H9 (cell line): ENCODE measurements around the gene PIGL. TPM values are rescaled to one million over a fixed set of nuclear protein-coding genes. Genes with fewer than 3 reads are reported as not detected.
"Not testable (repeated sequence)": the region's sequence is repeated elsewhere in the genome, so short reads cannot be mapped to it uniquely, and the experiment has no call there.

ENCODE experiments used
- DNase-seq: peaks from one replicate; pipeline ENCODE4 v3.0.0-alpha.2; 2017
- H2AFZ ChIP-seq: one replicate; pipeline ENCODE4 v1.6.1; 2013; ENCODE audit warnings: mild to moderate bottlenecking, low read length, control low read depth, moderate library complexity
- H2AK5ac ChIP-seq: 2 replicates; pipeline ENCODE4 v1.6.1; 2013; ENCODE audit warnings: low read length, control low read depth, mixed read lengths; ENCODE audit not compliant: insufficient read length
- H2BK120ac ChIP-seq: one replicate; pipeline ENCODE4 v1.6.1; 2013; ENCODE audit warnings: low read depth, mild to moderate bottlenecking, low read length, control low read depth, inconsistent platforms; ENCODE audit not compliant: poor library complexity, severe bottlenecking
- H2BK12ac ChIP-seq: 2 replicates; pipeline ENCODE4 v1.6.1; 2013; ENCODE audit warnings: low read length, control low read depth, mixed read lengths, low read depth; ENCODE audit not compliant: insufficient read length
- H2BK15ac ChIP-seq: 2 replicates; pipeline ENCODE4 v1.6.1; 2013; ENCODE audit warnings: low read depth, low read length, control low read depth
- H2BK20ac ChIP-seq: one replicate; pipeline ENCODE4 v1.6.1; 2013; ENCODE audit warnings: low read depth, mild to moderate bottlenecking, low read length, control low read depth, inconsistent platforms; ENCODE audit not compliant: poor library complexity, severe bottlenecking
- H2BK5ac ChIP-seq: 2 replicates; pipeline ENCODE4 v1.6.1; 2013; ENCODE audit warnings: low read length, control low read depth, mixed read lengths; ENCODE audit not compliant: insufficient read length
- H3K14ac ChIP-seq: 2 replicates; pipeline ENCODE4 v1.6.1; 2013; ENCODE audit warnings: low read length, control low read depth; ENCODE audit not compliant: insufficient read depth
- H3K18ac ChIP-seq: 2 replicates; pipeline ENCODE4 v1.6.1; 2013; ENCODE audit warnings: low read depth, mild to moderate bottlenecking, mixed read lengths, low read length, control low read depth; ENCODE audit not compliant: insufficient read length
- H3K23ac ChIP-seq: 2 replicates; pipeline ENCODE4 v1.6.1; 2013; ENCODE audit warnings: low read length, control low read depth, mixed read lengths, low read depth; ENCODE audit not compliant: insufficient read length
- H3K23me2 ChIP-seq: 2 replicates; pipeline ENCODE4 v1.6.1; 2013; ENCODE audit warnings: low read depth, mild to moderate bottlenecking, mixed read lengths, low read length, control low read depth; ENCODE audit not compliant: insufficient read length, poor library complexity, severe bottlenecking
- H3K27ac ChIP-seq: 2 replicates; pipeline ENCODE4 v1.5.1; 2013; ENCODE audit warnings: low read length, control low read depth, mixed read lengths, low read depth; ENCODE audit not compliant: insufficient read length
- H3K27me3 ChIP-seq: 2 replicates; pipeline ENCODE4 v1.6.1; 2013; ENCODE audit warnings: low read length, control low read depth, inconsistent platforms; ENCODE audit not compliant: insufficient read depth
- H3K4ac ChIP-seq: 2 replicates; pipeline ENCODE4 v1.6.1; 2013; ENCODE audit warnings: low read depth, mild to moderate bottlenecking, control low read depth, inconsistent platforms, low read length, moderate library complexity
- H3K4me1 ChIP-seq: 2 replicates; pipeline ENCODE4 v1.6.1; 2013; ENCODE audit warnings: low read length, control low read depth, inconsistent platforms; ENCODE audit not compliant: insufficient read depth
- H3K4me2 ChIP-seq: 2 replicates; pipeline ENCODE4 v1.6.1; 2013; ENCODE audit warnings: low read length, control low read depth, mixed read lengths; ENCODE audit not compliant: insufficient read length, insufficient read depth
- H3K56ac ChIP-seq: 2 replicates; pipeline ENCODE4 v1.6.1; 2013; ENCODE audit warnings: low read depth, mild to moderate bottlenecking, mixed read lengths, low read length, control low read depth; ENCODE audit not compliant: insufficient read length
- H3K79me1 ChIP-seq: 2 replicates; pipeline ENCODE4 v1.6.1; 2013; ENCODE audit warnings: low read depth, mild to moderate bottlenecking, moderate library complexity, low read length, control low read depth, inconsistent platforms; ENCODE audit not compliant: insufficient read depth, poor library complexity, severe bottlenecking
- H3K79me2 ChIP-seq: 2 replicates; pipeline ENCODE4 v1.6.1; 2013; ENCODE audit warnings: low read length, control low read depth, inconsistent platforms; ENCODE audit not compliant: insufficient read depth
- H3K9ac ChIP-seq: 2 replicates; pipeline ENCODE4 v1.6.1; 2013; ENCODE audit warnings: low read length, control low read depth, mixed read lengths; ENCODE audit not compliant: insufficient read length; ENCODE audit errors: extremely low read depth
- H3K9me3 ChIP-seq: one replicate; pipeline ENCODE4 v1.6.1; 2013; ENCODE audit warnings: low read depth, low read length, inconsistent platforms; ENCODE audit not compliant: control insufficient read depth
- H3T11ph ChIP-seq: one replicate; pipeline ENCODE4 v1.6.1; 2013; ENCODE audit warnings: mild to moderate bottlenecking, low read length, control low read depth, inconsistent platforms
- H4K20me1 ChIP-seq: one replicate; pipeline ENCODE4 v1.6.1; 2013; ENCODE audit not compliant: control insufficient read depth, insufficient read length, insufficient read depth
- H4K5ac ChIP-seq: 2 replicates; pipeline ENCODE4 v1.6.1; 2013; ENCODE audit warnings: low read depth, mild to moderate bottlenecking, mixed read lengths, low read length, control low read depth; ENCODE audit not compliant: insufficient read length
- H4K8ac ChIP-seq: replicated peaks from 2 replicates; pipeline ENCODE4 v1.6.1; 2013; ENCODE audit warnings: low read length, control low read depth, mixed read lengths, low read depth; ENCODE audit not compliant: insufficient read length
- H4K91ac ChIP-seq: 2 replicates; pipeline ENCODE4 v1.6.1; 2013; ENCODE audit warnings: low read depth, mild to moderate bottlenecking, moderate library complexity, mixed read lengths, low read length, control low read depth; ENCODE audit not compliant: insufficient read length
- H3K27ac Mint-ChIP-seq, 3 experiments: 2 replicates in 2 of 3; 3 replicates in 1 of 3; pipeline ENCODE4 v1.8.0; 2020 to 2021; ENCODE audit warnings: mixed read lengths in 3 of 3, mild to moderate bottlenecking in 1 of 3, moderate library complexity in 1 of 3
- H3K27me3 Mint-ChIP-seq: 2 replicates; pipeline ENCODE4 v1.8.0; 2021; ENCODE audit warnings: low read depth, mild to moderate bottlenecking, moderate library complexity, mixed read lengths
- H3K36me3 Mint-ChIP-seq, 3 experiments: 2 replicates in 2 of 3; 3 replicates in 1 of 3; pipeline ENCODE4 v1.8.0; 2020 to 2021; ENCODE audit warnings: low read depth in 3 of 3, mixed read lengths in 3 of 3; ENCODE audit not compliant: insufficient read depth in 1 of 3
- H3K4me1 Mint-ChIP-seq, 2 experiments: 2 replicates each; pipeline ENCODE4 v1.8.0; 2020; ENCODE audit warnings: mixed read lengths in 2 of 2
- H3K4me3 Mint-ChIP-seq, 2 experiments: 2 replicates in 1 of 2; 3 replicates in 1 of 2; pipeline ENCODE4 v1.8.0; 2020 to 2021; ENCODE audit warnings: mild to moderate bottlenecking in 2 of 2, mixed read lengths in 2 of 2, moderate library complexity in 1 of 2
- H3K9me3 Mint-ChIP-seq, 2 experiments: 2 replicates in 1 of 2; 3 replicates in 1 of 2; pipeline ENCODE4 v1.8.0; 2020; ENCODE audit warnings: mild to moderate bottlenecking in 2 of 2, mixed read lengths in 2 of 2, moderate library complexity in 1 of 2
- CTCF ChIP-seq: fragments of 200-600 bp; sonication (generic); conservative IDR thresholded peaks from 3 replicates; pipeline ENCODE4 v1.8.0; 2021; ENCODE audit warnings: antibody characterized with exemption, mild to moderate bottlenecking
- WGBS: extraction: QIAGEN DNeasy Blood & Tissue Kit; methylation state at CpG from one replicate; pipeline ENCODE4 v1.1.7; 2013; ENCODE audit warnings: missing lambda C conversion rate, low lambda C conversion rate, mixed read lengths; ENCODE audit not compliant: insufficient read length; ENCODE audit errors: extremely low coverage; 5-methylcytosine and 5-hydroxymethylcytosine counted together
- total RNA-seq: library from RNA; stranded (reverse); gene quantifications from 2 replicates; pipeline ENCODE4 v1.2.1, GENCODE V29; 2021

Gene PIGL
- total RNA-seq, 1 experiment from 2014 or later = 21.6 TPM

GRCh38 chr17:16199093-16199492 lies 17.9 kb upstream of the PIGL start:
- Histone ChIP-seq H3K4me1 (no peaks in the 10 kb centered on the region; the same call in 1 of the 2 replicates), H2BK20ac (no peak overlapping the region), H3K9ac (no peak overlapping the region), H3K18ac (no peak overlapping the region), H3K9me3 (no peaks in the 10 kb centered on the region), H3K23ac (no peak overlapping the region), H3K79me2 (peaks cover 17% of the 10 kb centered on the region; the same call in 1 of the 2 replicates), H3K4me2 (peak overlapping the region; percentile 39), H2BK15ac (no peak overlapping the region), H3K14ac (no peak overlapping the region), H4K91ac (no peak overlapping the region), H3K27ac (no peak overlapping the region), H2BK12ac (no peak overlapping the region), H3K79me1 (peaks cover 4% of the 10 kb centered on the region), H3K23me2 (no peaks in the 10 kb centered on the region), H2AFZ (no peak overlapping the region), H3K27me3 (no peaks in the 10 kb centered on the region), H3T11ph (no peak overlapping the region), H4K8ac (no peak overlapping the region), H2BK5ac (no peak overlapping the region), H3K4ac (no peak overlapping the region), H4K5ac (no peak overlapping the region), H3K56ac (no peak overlapping the region), H2AK5ac (no peak overlapping the region), H4K20me1 (no peaks in the 10 kb centered on the region), H2BK120ac (no peak overlapping the region)
- Mint-ChIP-seq H3K9me3 (peaks cover 0 to 3% of the 10 kb centered on the region in 2 experiments; a peak in 1 of 5 replicates), H3K4me1 (peaks cover 33 to 43% of the 10 kb centered on the region in 2 experiments), H3K27ac (peak overlapping the region; percentile 9 to 93 (median 15); a peak in 6 of 7 replicates), H3K27me3 (no peaks in the 10 kb centered on the region), H3K4me3 (peak overlapping the region; percentile 6 to 72; a peak in 4 of 5 replicates), H3K36me3 (peaks cover 13 to 22% (median 17%) of the 10 kb centered on the region in 3 experiments; a peak in 6 of 7 replicates)
- DNase-seq = no peak
- WGBS = no CpG with 5 or more reads among the region's 6 CpGs
- TF ChIP-seq CTCF = no peak

GRCh38 chr17:16201693-16202131 lies 15.3 kb upstream of the PIGL start:
- H3K27ac Mint-ChIP-seq = peak overlapping the region in 1 of 3 experiments; percentile 78; a peak in 3 of 7 replicates
- not testable (repeated sequence) for H3K23me2 ChIP-seq, H2BK120ac ChIP-seq, H3K9me3 Mint-ChIP-seq, H3K9me3 ChIP-seq, H4K5ac ChIP-seq, DNase-seq, H3K79me1 ChIP-seq, H2BK12ac ChIP-seq, H3K14ac ChIP-seq, H2BK20ac ChIP-seq, H4K8ac ChIP-seq, H3K27me3 ChIP-seq, H2BK5ac ChIP-seq, H3K4me1 ChIP-seq, H3K9ac ChIP-seq, H3K27ac ChIP-seq, H4K20me1 ChIP-seq, H3K27me3 Mint-ChIP-seq, H3K56ac ChIP-seq, H3K4ac ChIP-seq, H3K23ac ChIP-seq, H3T11ph ChIP-seq, H3K18ac ChIP-seq, H2AFZ ChIP-seq, H2BK15ac ChIP-seq, H4K91ac ChIP-seq, H2AK5ac ChIP-seq, H3K4me2 ChIP-seq
- peaks cover 45 to 56% of the 10 kb centered on the region in 2 experiments for H3K4me1 Mint-ChIP-seq
- peak overlapping the region in 1 of 2 experiments; percentile 21; a peak in 1 of 5 replicates for H3K4me3 Mint-ChIP-seq
- peaks cover 8 to 15% (median 11%) of the 10 kb centered on the region in 3 experiments; a peak in 6 of 7 replicates for H3K36me3 Mint-ChIP-seq
- WGBS = no CpG with 5 or more reads among the region's 13 CpGs
- peaks cover 23% of the 10 kb centered on the region; the same call in 1 of the 2 replicates for H3K79me2 ChIP-seq
